ELR (cell line): ENCODE measurements around the gene MX2.
A peak's percentile ranks its signal among the peaks of the same experiment; 100 is the strongest.

Source experiments
- DNase-seq: peaks from one replicate; pipeline ENCODE4 v3.0.0-alpha.2; 2015; ENCODE audit warnings: low read depth

Gene MX2

DNA sequence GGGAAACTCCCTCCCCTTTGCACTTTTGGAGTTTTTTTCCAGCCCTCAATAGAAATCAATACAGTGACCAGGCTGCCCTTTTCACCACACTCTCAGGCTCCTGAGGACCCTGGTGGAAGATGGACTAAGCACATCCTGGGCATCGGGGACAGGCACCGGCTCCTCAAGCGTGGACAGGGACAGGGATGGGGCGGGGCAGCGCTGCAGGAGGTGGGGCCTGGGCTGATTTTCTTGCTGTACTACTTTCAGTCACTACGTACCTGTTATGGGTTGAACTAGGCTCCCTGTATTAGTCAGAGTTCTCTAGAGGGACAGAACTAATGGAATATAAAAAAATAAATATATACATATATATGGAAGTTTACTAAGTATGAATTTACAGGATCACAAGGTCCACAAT is 2.5 kb downstream of the MX2 start:
- no peak for DNase-seq

- DNase-seq = no peak
Observed at GRCh38 chr21:41365377-41366107, 3.7 kb downstream of the MX2 start.

DNA sequence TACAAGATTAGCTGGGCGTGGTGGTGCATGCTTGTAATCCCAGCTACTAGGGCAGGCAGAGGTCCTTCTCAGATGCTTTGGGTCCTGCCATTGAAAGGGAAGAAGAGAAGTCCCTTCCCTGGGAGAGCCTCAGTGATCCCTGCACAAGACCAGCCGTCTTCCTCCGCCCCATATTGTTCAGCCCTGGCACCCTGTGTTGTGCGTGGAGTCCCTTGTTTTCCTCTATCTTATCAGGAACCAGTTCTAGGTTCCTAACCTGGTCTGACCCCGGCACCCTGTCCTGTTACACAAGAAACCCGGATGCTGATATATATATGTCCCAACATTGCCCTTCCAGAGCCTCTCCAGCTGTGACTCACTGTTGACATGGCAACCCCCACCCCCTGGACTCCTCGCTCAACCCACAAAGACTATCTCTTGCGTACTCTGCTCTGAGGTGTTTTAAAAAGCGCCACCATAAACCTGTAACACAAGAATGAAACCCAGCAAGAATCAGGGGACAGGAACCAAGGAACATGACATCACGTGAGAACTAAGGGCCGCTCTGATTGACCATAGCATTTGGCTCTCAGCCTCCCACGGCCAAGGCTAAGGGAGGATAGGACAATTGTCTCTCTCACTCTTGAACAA is 4.8 kb downstream of the MX2 start:
- DNase-seq = peak; percentile 81

GRCh38 chr21:41367301-41367944 is 5.6 kb downstream of the MX2 start:
- no peak for DNase-seq

- no peak for DNase-seq
Observed at GRCh38 chr21:41367945-41368734, 6.3 kb downstream of the MX2 start.

GRCh38 chr21:41368735-41369104 is 6.9 kb downstream of the MX2 start:
- no peak for DNase-seq

DNA sequence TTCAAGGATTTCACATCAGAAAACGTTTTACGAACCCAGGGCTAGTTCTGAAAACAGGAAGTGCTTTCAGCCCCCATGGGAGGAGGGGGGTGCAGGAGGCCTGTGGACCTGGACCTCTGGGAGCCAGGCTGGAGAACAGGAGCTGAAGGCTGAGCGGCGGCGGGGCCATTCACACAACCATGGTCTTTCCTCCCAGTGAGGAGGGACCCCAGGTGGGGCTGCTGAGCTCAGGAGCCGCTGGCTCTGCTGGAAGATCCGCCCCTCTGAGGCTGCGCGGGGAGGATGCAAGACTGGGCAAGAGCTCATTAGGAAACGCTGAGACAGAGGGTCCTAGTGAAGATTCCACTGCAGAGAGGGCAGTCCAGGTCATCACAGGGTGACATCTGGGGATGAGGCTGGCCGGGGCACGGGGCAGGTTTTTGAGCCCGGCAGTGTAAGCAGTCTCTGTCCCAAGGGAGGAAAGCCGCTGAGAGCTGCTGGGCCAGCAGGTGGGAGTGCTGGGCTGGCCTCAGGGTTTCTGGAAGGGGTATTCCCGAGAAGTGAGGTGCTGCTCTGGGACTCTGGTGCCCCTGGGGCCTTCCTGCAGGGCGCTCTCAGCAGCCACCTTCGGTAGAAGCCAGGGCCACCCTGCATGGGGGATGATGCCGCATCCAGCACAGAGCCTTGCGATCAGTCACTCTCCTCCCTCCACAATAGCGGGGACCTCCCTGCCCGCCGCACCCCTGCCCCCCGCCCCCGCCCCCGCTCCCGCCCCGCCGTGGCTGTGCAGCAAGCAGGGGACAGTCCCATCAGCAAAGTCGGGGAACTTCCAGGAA is 7.5 kb downstream of the MX2 start:
- DNase-seq = no peak

- no peak for DNase-seq
Observed at GRCh38 chr21:41369920-41370839, 8.4 kb downstream of the MX2 start.

GRCh38 chr21:41370840-41371684 is 9.2 kb downstream of the MX2 start:
- DNase-seq = no peak

DNA sequence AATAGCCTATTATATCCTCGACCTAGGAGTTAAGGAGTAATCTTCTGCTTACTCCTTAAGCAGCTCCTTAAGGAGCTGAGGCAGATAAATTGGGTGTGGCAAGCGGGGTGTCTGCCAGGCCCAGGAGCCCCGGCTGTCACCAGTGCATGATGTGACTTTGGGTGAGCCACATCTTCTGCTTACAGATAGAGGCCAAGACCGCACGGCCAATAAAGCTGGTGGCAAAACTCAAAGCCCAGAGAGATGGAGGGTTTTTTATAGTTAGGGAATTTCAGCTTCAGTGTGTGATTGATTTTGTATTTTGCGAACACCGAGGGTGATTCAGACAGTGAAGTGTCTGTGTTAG is 9.8 kb downstream of the MX2 start:
- DNase-seq = no peak

DNA sequence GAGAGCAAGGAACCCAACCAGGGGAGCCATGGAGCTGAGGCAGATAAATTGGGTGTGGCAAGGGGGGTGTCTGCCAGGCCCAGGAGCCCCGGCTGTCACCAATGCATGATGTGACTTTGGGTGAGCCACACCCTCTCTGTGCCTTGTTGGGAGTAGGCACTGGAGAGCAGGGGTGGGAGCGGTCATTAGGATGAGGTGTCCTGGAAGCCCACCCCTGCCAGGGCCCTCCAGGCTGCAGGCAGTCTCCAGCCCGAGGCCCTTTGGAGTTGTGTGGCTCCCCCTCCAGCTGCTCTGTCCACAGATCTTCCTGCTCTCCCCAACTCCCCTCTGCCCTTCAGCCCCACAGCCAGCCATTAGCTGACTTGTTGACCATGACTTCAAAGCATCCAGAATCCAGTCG is 11.4 kb downstream of the MX2 start:
- DNase-seq = no peak

DNA sequence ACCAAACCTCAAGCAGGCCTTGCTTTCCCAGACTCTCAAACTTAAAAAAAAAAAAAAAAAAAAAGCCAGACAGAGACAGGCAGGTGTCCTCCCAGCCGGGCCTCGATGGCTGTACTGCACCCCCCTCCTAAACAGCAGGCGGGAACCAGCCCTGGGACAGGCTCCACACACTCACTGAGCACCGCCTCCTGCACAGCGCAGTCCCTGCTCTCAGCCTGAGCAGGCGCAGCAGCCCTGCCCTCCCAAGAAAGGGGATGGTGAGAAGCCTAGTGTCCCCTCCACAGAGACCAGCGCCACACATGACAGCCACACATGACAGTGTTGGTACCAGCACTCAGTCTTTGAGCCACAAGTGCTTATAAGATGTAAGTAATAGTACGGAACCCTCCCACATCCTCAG is 11.9 kb downstream of the MX2 start:
- DNase-seq = no peak

GRCh38 chr21:41374177-41374712 is 12.4 kb downstream of the MX2 start:
- no peak for DNase-seq

DNA sequence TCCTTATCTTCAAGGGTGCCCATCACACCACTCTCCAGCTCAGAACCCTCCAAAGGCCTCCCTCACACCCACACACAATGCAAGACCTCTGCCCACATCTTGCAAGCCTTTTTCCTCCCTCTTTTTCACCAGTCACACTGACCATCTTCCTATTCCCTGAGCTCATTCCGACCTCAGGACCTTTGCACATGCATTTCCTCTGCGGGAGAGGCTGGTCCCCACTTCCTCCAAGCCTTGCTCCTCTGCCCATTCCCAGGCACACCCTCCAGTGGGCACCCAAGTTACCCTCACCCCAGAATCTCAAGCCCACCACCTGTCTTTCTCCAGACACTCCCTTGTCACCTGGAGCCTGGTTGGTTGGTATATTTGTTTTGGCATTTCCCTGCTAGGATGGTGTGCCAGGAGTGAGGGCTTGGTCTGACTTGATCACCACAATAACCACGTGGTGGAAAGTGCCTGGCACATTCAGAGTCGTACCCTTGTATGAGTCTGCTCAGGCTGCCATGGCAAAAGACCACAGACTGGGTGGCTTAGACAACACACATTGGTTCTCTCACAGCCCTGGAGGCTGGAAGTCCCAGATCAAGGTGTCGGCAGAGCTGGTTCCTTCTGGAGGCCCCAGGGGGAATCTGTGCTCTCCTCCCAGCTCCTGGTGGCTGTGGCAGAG is 13.2 kb downstream of the MX2 start:
- no peak for DNase-seq

GRCh38 chr21:41375875-41376274 is 14.0 kb downstream of the MX2 start:
- no peak for DNase-seq

DNA sequence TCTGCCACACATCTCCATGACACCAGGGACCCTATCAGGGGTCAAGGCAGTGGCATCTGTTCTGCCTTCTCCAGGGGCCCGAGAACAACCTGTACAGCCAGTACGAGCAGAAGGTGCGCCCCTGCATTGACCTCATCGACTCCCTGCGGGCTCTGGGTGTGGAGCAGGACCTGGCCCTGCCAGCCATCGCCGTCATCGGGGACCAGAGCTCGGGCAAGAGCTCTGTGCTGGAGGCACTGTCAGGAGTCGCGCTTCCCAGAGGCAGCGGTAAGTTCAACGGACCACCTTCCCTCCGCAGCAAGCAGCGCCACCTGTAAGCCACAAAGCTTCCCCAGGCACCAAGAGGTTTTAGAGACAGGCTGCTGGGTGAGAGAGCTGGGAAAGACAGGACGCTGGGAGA is 15.9 kb downstream of the MX2 start:
- DNase-seq = no peak

DNA sequence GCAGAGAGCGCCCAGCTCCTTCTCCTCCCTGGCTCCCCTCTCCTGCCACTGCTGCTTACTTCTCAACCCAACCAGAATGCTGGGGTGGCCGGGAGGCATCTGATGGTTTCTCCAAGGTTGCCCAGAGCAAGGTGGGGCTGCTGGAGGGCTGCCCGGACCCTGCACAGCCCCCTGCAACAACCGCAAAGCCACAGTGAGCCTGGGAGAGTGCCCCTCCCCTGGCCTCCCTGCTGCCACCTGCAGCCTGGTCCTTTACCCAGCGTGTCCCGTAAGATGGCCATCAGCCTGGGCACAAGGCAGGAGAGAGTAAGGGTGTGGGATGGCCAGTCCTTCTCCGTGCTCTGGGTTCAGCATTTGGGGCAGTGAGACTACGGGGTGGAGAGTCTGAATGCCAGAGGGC is 17.0 kb downstream of the MX2 start:
- no peak for DNase-seq

DNA sequence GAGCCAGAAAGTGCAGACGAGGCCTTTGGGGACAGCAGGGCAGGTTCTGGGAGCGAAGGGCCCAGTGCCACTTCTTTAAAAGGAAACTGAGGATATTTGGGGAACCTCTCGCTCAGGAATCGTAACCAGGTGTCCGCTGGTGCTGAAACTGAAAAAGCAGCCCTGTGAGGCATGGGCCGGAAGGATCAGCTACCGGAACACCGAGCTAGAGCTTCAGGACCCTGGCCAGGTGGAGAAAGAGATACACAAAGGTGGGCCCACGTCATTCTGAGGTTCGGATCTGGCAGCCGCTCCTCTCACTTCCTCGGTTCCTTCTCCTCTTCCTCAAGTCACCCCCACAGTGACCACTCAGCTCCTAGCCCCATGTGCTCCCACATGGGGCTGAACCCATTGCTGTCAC is 18.1 kb downstream of the MX2 start:
- no peak for DNase-seq

DNA sequence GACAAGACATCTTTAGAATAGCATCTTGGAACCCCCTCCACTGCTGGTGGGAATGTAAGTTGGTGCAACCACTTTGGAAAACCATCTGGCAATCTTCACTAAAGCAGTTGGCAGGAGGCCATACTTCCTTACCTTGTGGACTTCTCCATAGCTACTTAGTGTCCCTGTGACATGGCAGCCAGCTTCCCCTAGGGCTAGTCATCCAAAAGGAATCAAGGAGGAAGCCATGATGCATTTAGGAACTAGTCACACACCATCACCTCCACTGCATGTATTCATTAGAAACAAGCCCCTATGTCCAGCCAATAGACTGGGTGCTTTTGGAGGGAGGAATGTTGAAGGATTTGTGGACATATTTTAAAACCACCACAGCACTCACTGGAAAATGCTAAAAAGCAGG is 19.9 kb downstream of the MX2 start:
- DNase-seq = peak; percentile 8
